NB4 (cell line): ENCODE measurements around the gene LDLRAD3.

Experiments
- POLR2A ChIP-seq: IDR thresholded peaks from 2 replicates; pipeline ENCODE4 v1.6.1; 2011; ENCODE audit warnings: mild to moderate bottlenecking; ENCODE audit not compliant: insufficient read length; ENCODE audit errors: extremely low read depth
- TF ChIP-seq, protein P1 (sequence below): IDR thresholded peaks from one replicate; pipeline ENCODE4 v1.5.1; 2012; ENCODE audit warnings: low read depth, low read length
- TF ChIP-seq, protein P2 (sequence below): IDR thresholded peaks from 2 replicates; pipeline ENCODE4 v1.6.1; 2011; ENCODE audit warnings: low read depth, low read length

DNA sequence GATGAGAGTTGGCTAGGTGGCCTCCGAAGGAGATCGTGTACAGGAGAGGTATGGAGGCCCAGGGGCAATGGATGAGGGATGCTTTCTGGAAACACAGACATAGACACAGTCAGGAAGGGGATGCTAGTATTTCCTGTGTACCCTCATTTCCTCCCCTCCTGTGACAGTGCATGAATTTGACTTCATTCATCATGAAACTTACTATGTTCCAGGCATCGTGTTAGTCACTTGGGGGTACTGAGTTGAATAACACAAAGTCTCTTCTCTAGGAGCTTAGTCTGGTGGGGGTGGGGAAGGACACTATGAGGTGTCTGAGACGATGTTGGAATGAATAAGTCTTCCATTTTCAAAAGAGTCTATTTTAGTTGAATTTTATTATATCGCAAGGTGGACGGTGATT is 32.6 kb downstream of the LDLRAD3 start:
- TF ChIP-seq, protein P1, sequence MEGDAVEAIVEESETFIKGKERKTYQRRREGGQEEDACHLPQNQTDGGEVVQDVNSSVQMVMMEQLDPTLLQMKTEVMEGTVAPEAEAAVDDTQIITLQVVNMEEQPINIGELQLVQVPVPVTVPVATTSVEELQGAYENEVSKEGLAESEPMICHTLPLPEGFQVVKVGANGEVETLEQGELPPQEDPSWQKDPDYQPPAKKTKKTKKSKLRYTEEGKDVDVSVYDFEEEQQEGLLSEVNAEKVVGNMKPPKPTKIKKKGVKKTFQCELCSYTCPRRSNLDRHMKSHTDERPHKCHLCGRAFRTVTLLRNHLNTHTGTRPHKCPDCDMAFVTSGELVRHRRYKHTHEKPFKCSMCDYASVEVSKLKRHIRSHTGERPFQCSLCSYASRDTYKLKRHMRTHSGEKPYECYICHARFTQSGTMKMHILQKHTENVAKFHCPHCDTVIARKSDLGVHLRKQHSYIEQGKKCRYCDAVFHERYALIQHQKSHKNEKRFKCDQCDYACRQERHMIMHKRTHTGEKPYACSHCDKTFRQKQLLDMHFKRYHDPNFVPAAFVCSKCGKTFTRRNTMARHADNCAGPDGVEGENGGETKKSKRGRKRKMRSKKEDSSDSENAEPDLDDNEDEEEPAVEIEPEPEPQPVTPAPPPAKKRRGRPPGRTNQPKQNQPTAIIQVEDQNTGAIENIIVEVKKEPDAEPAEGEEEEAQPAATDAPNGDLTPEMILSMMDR, result no peak
- TF ChIP-seq, protein P2, sequence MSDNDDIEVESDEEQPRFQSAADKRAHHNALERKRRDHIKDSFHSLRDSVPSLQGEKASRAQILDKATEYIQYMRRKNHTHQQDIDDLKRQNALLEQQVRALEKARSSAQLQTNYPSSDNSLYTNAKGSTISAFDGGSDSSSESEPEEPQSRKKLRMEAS, result no peak
- TF ChIP-seq POLR2A, result no peak
